GM18519 (cell line): Measurements from ENCODE around the gene PTCD3.
A peak's percentile ranks its signal among the peaks of the same experiment; 100 is the strongest.

Experiments
- ATAC-seq: cut with Tn5 transposase; IDR thresholded peaks from one replicate; pipeline ENCODE4 v1.9.1; 2021; ENCODE audit warnings: mild to moderate bottlenecking, moderate library complexity; ENCODE audit not compliant: unreplicated experiment, low FRiP score

PTCD3 gene

DNA sequence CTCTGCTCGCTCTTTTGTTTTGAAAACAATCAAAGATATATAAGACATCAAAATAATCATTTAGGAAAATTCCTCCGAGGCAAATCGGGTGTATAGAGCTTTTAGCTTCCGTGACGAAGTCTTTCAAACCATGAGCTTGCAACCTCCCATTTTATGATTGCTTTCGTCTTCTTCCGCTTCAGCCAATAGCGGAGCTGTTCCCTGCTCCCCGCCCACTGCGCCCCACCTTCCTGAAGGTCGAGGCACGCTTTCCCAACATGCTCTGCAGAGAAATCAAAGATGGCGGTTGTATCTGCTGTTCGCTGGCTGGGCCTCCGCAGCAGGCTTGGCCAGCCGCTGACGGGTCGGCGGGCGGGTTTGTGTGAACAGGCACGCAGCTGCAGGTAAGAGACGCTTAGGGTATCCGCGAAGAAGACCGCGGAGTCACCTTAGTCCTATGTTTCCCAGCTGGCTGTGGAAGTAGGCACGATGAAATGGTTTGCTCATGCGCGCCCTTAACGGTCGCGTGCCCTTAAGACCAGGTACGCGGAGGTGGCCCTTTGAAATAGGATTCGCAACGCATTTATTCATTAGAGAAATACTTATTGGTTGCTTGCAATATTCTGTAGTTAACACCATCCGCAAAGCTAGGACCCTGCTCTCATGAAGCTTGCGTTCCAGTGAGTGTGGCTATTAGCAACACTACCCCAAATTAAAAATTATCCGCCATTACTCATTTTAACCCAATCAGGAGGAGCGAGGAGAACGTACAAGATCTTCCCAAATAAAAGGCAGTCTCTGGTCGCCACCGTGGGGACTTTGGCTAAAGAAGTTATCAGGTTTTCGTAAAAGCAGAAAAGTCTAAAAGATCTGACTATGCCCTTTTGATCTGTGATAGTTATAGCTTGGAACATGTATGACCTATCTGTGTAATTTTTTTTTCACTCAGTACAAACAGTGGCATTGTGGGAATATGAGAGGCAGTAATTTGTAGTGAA is at the start of gene PTCD3:
PTCD3 (plus strand) TSS at position 267 of the 977 bp plus-strand sequence; CDS start at position 280, 13 bp downstream.
- ATAC-seq = peak; percentile 78

DNA sequence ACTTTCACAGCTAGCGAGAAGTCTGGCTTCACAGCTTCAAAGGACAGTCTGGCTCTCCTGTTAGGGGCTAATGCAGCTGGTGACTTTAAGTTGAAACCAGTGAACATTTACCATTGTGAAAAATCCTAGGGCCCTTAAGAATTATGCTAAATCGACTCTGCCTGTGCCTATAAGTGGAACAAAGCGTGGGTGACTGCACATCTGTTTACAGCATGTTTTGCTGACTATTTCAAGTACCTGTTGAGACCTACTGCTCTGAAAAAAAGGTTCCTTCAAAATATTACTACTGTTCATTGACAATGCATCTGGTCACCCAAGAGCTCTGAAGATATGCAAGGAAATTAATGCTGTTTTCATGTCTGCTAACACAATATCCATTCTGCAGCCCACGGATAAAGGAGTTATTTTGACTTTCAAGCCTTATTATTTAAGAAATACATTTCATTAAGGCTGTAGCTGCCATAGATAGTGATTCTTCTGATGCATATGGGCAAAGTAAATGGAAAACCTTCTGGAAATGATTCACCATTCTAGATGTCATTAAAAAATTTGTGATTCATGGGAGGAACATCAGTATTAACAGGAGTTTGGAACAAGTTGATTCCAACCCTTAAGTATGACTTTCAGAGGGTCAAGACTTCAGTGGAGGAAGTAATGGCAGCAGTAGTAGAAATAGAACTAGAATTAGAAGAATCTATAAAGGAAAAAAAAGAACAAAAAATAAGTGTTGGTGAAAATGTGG is 49.3 kb upstream of the PTCD3 start:
- ATAC-seq = no peak

GRCh38 chr2:86062043-86062442 is 44.0 kb upstream of the PTCD3 start:
- no peak for ATAC-seq

GRCh38 chr2:86064006-86064405 is 42.0 kb upstream of the PTCD3 start:
- no peak for ATAC-seq

DNA sequence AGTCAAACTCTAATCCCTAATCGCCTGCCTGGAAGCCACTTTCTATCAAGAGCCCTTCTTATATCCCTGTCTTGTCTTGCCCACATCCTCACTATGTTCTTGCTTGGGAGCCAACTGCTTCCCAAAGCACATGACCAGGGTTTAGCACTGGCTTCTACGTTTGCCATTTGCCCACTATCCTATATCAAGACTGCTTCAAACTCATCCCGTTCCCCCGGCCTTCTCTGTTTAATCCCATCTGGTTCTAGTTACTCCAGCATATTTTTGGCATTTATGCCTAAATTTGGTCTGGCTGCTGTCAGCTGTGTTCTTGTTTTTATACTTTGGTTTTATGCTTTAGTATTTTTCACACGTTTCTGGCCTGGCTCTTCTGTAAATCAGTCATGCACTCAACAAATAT is 40.5 kb upstream of the PTCD3 start:
- ATAC-seq = no peak

DNA sequence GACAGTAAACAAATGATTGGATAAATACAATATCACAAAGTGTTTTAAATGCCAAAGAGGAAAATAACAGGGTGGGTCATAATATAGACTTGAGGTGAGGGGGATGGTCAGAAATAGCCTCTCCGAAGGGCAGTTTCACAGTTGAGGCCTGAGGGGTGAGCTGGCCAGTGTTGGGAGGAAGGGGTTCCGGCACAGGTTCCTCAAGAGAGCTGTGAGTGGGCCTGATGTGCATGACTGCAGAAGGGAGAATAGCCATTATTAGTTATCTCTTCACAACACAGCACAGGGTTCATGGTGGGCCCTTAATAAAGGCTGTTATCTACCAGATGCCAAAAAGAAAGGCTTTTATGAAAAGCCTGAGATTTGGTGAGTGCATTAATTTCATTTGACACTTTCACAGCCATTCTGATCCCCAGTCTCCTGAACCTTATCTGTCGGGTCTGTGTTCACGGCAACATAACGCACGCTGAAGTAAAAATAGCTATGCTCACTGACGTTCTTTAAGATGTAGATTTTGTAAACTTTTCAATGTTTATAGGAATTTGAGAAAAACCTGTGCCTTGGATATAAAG is 39.9 kb upstream of the PTCD3 start:
- ATAC-seq = no peak

- ATAC-seq = no peak
Measured at GRCh38 chr2:86066915-86067314, 39.1 kb upstream of the PTCD3 start.

GRCh38 chr2:86068136-86068588 is 37.9 kb upstream of the PTCD3 start:
- ATAC-seq = no peak

GRCh38 chr2:86068648-86069047 is 37.4 kb upstream of the PTCD3 start:
- no peak for ATAC-seq

- no peak for ATAC-seq
Measured at GRCh38 chr2:86069091-86069685, 36.8 kb upstream of the PTCD3 start.

- no peak for ATAC-seq
Measured at GRCh38 chr2:86069783-86070339, 36.2 kb upstream of the PTCD3 start.

DNA sequence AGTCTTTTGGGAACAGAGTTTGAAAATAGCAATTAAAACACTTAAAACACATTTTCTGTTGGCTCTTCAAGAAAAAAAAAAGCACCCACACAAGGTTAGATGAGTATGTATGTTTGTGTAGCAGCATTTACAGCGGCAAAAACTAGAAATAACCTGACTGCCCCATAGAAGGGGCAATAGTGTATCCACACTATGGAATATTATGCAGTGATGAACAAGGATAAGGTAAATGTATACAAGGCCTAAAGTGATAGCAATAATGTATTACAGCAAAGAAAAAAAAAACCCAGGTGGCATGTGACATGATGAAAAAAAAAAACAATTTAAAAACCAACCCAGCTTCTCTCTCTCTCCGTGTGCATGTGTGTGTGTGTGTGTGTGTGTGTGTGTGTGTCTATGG is 35.2 kb upstream of the PTCD3 start:
- no peak for ATAC-seq

GRCh38 chr2:86072271-86072858 is 33.7 kb upstream of the PTCD3 start:
- no peak for ATAC-seq

DNA sequence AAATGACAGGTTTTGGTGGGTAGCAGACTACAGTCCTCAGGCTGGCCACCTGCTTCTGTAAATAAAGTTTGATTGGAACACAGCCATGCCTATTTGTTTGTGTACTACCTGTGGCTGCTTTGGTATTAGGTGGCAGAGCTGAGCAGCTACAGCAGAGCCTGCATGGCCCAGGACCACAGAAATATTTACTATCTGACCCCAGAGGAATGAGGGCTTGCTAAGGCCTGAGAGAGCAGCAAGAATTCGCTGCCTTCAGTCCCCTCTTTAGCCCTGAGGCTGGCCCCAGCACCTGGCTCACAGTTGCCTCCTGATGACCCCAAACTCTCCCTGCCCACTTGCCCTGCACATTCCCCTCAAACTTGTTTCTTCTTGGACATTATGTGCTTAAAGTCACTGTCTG is 32.8 kb upstream of the PTCD3 start:
- ATAC-seq = no peak

- no peak for ATAC-seq
Measured at GRCh38 chr2:86074256-86074655, 31.8 kb upstream of the PTCD3 start.

GRCh38 chr2:86074811-86075210 is 31.2 kb upstream of the PTCD3 start:
- ATAC-seq = no peak

DNA sequence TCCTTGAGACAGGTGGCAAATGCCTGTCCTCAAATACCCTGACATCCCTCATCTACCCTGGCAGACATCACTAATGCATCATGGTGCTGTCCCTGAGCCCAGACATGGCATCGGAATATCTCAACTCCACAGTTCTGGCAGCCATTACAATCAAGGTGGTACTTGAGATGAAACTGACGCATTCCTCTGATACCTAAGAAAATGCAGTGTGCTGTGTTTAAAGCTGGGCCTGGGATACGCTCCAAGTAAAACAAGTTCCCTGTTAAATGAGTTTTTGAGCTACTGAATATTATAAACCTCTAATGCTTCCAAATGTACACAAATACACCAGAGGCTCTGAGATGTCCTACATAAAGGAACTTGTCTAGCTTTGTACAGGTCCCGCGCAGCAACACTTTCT is 30.1 kb upstream of the PTCD3 start:
- no peak for ATAC-seq

- no peak for ATAC-seq
Measured at GRCh38 chr2:86078774-86079545, 27.1 kb upstream of the PTCD3 start.
